ENCODE measurements around the gene ME1.

Gene ME1

DNA sequence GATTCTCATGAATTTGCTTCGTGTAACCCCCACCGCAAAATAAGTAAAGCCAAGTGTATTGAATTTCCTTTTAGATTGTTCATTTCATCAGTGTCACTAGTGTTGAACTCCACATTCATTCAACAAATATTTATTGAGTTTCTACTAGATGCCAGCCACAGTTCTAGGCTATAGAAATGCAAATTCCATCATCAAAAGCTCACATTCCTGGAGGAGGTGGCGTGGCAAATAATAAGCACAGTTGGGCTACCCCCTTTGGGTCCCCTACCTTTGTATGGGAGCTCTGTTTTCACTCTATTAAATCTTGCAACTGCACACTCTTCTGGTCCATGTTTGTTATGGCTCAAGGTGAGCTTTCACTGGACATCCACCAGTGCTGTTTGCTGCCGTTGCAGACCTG is 12.7 kb upstream of the ME1 start:
- Histone ChIP-seq H2AFZ (ENCODE audit: low read length) (no peak overlapping the region), H3K4me2 (ENCODE audit: low read depth, low read length, poor library complexity, severe bottlenecking) (no peak overlapping the region), H4K20me1 (ENCODE audit: insufficient read depth, low read length, poor library complexity, severe bottlenecking) (no peaks in the 10 kb centered on the region), H3K4me1 (ENCODE audit: insufficient read depth, low read length, poor library complexity, severe bottlenecking) (peaks cover 9% of the 10 kb centered on the region), H3K36me3 (ENCODE audit: insufficient read depth, low read length) (no peaks in the 10 kb centered on the region), H3K79me2 (ENCODE audit: insufficient read depth, low read length) (no peaks in the 10 kb centered on the region), H3K9ac (ENCODE audit: low read depth, low read length, poor library complexity, severe bottlenecking) (no peak overlapping the region), H3K4me3 (ENCODE audit: low read length, poor library complexity, severe bottlenecking) (no peak overlapping the region), H3F3A (ENCODE audit: low read depth) (0 out of 2 replicates have a peak, but pooled peaks cover 3% of the 10 kb centered on the region), H3K27me3 (ENCODE audit: insufficient read depth, low read length, poor library complexity, severe bottlenecking) (no peaks in the 10 kb centered on the region), H3K9me2 (replicated peaks; ENCODE audit: low read depth, low read length) (no peaks in the 10 kb centered on the region), H3K9me3 (ENCODE audit: insufficient read depth, low read depth, low read length) (no peaks in the 10 kb centered on the region)
- TF ChIP-seq, protein P1, sequence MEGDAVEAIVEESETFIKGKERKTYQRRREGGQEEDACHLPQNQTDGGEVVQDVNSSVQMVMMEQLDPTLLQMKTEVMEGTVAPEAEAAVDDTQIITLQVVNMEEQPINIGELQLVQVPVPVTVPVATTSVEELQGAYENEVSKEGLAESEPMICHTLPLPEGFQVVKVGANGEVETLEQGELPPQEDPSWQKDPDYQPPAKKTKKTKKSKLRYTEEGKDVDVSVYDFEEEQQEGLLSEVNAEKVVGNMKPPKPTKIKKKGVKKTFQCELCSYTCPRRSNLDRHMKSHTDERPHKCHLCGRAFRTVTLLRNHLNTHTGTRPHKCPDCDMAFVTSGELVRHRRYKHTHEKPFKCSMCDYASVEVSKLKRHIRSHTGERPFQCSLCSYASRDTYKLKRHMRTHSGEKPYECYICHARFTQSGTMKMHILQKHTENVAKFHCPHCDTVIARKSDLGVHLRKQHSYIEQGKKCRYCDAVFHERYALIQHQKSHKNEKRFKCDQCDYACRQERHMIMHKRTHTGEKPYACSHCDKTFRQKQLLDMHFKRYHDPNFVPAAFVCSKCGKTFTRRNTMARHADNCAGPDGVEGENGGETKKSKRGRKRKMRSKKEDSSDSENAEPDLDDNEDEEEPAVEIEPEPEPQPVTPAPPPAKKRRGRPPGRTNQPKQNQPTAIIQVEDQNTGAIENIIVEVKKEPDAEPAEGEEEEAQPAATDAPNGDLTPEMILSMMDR (conservative IDR thresholded peaks at IDR 0.05; ENCODE audit: low read length): no peak

DNA sequence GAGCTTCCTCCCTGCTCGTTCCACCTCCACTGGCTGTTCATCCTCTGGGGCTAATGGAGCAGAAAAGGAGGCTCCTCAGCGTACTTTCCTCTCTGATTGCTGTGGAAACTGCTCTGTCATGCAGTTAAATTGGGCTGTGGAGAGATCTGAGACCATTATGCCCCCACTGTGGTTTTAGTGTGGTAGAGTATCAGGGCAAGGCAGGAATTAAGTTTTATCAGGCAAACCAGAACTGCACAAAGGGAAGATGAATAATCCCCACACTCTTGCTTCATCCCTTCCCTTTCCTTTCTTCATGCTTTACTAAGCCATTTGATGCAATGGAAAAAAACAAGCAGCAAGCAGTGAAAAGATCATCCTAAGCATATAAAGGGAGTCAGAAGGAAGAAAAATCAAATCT is 11.9 kb upstream of the ME1 start:
- Histone ChIP-seq H3K4me3 (ENCODE audit: low read length, poor library complexity, severe bottlenecking) (no peak overlapping the region), H2AFZ (ENCODE audit: low read length) (no peak overlapping the region), H3F3A (ENCODE audit: low read depth) (0 out of 2 replicates have a peak, but pooled peaks cover 3% of the 10 kb centered on the region), H3K4me1 (ENCODE audit: insufficient read depth, low read length, poor library complexity, severe bottlenecking) (peaks cover 9% of the 10 kb centered on the region), H4K20me1 (ENCODE audit: insufficient read depth, low read length, poor library complexity, severe bottlenecking) (no peaks in the 10 kb centered on the region), H3K9ac (ENCODE audit: low read depth, low read length, poor library complexity, severe bottlenecking) (no peak overlapping the region), H3K79me2 (ENCODE audit: insufficient read depth, low read length) (no peaks in the 10 kb centered on the region), H3K4me2 (ENCODE audit: low read depth, low read length, poor library complexity, severe bottlenecking) (peak overlapping the region; percentile 30), H3K27me3 (ENCODE audit: insufficient read depth, low read length, poor library complexity, severe bottlenecking) (no peaks in the 10 kb centered on the region), H3K9me3 (ENCODE audit: insufficient read depth, low read depth, low read length) (no peaks in the 10 kb centered on the region), H3K36me3 (ENCODE audit: insufficient read depth, low read length) (no peaks in the 10 kb centered on the region), H3K9me2 (replicated peaks; ENCODE audit: low read depth, low read length) (no peaks in the 10 kb centered on the region)
- TF ChIP-seq, protein P1 (conservative IDR thresholded peaks at IDR 0.05; ENCODE audit: low read length): no peak
- TF ChIP-seq EZH2phosphoT487 (IDR thresholded peaks at IDR 0.05; ENCODE audit: borderline replicate concordance): no peak; the same call in 1 of the 2 replicates

DNA sequence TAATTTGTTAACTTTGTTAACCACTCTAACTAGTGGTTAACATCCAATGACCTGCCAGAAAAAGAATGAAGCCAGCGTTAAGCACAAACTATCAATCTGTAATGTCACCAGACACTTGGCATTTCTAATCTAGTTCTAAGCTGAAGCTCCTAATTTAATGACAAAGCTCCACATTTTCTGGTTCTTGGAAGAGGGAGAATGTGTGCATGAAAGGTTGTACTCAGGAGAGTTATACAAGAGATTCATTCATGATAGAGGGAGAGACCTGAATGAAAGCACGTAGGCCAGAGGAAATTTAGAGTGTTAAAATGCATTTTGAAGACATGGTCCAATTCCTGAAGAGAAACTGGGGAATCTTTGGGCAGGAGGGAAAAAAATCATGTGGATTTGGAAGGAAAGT is 8.3 kb upstream of the ME1 start:
- TF ChIP-seq, protein P1 (conservative IDR thresholded peaks at IDR 0.05; ENCODE audit: low read length): no peak
- TF ChIP-seq EZH2phosphoT487 (IDR thresholded peaks at IDR 0.05; ENCODE audit: borderline replicate concordance): no peak
- no peak overlapping the region for H3K4me3 ChIP-seq (ENCODE audit: low read length, poor library complexity, severe bottlenecking)
- H3K36me3 ChIP-seq (ENCODE audit: insufficient read depth, low read length): no peaks in the 10 kb centered on the region

More for the DNA sequence above, 8.3 kb upstream of the ME1 start:
- H3K4me1 ChIP-seq (ENCODE audit: insufficient read depth, low read length, poor library complexity, severe bottlenecking): peaks cover 17% of the 10 kb centered on the region
- H2AFZ ChIP-seq (ENCODE audit: low read length): no peak overlapping the region
- no peaks in the 10 kb centered on the region for H3K9me2 ChIP-seq (replicated peaks; ENCODE audit: low read depth, low read length)
- H4K20me1 ChIP-seq (ENCODE audit: insufficient read depth, low read length, poor library complexity, severe bottlenecking): no peaks in the 10 kb centered on the region
- 0 out of 2 replicates have a peak, but pooled peaks cover 3% of the 10 kb centered on the region for H3F3A ChIP-seq (ENCODE audit: low read depth)
- no peaks in the 10 kb centered on the region for H3K9me3 ChIP-seq (ENCODE audit: insufficient read depth, low read depth, low read length)
- H3K9ac ChIP-seq (ENCODE audit: low read depth, low read length, poor library complexity, severe bottlenecking): no peak overlapping the region
- H3K79me2 ChIP-seq (ENCODE audit: insufficient read depth, low read length): no peaks in the 10 kb centered on the region
- H3K4me2 ChIP-seq (ENCODE audit: low read depth, low read length, poor library complexity, severe bottlenecking): no peak overlapping the region
- no peaks in the 10 kb centered on the region for H3K27me3 ChIP-seq (ENCODE audit: insufficient read depth, low read length, poor library complexity, severe bottlenecking)
